ENCODE results near the gene C9orf85.

The C9orf85 gene

GRCh38 chr9:71916834-71917534 lies 5.5 kb downstream of the C9orf85 start:
- Histone ChIP-seq H3K27me3 (ENCODE audit: low read depth) (no peaks in the 10 kb centered on the region), H3K4me1 (peaks cover 18% of the 10 kb centered on the region), H3K4me3 (no peak overlapping the region), H3K9me3 (no peaks in the 10 kb centered on the region), H3K36me3 (replicated peaks) (no peaks in the 10 kb centered on the region)
- DNase-seq (ENCODE audit: low spot score in 2 of 2) = no peak
- in situ Hi-C loops (cut with MboI; ENCODE audit: low sequenced_read_pairs) = no loop called here

GRCh38 chr9:71918419-71918818 lies 7.0 kb downstream of the C9orf85 start:
- in situ Hi-C loops (cut with MboI; ENCODE audit: low sequenced_read_pairs) = no loop called here
- H3K4me1 ChIP-seq = peaks cover 15% of the 10 kb centered on the region
- DNase-seq (ENCODE audit: low spot score in 2 of 2) = no peak

DNA sequence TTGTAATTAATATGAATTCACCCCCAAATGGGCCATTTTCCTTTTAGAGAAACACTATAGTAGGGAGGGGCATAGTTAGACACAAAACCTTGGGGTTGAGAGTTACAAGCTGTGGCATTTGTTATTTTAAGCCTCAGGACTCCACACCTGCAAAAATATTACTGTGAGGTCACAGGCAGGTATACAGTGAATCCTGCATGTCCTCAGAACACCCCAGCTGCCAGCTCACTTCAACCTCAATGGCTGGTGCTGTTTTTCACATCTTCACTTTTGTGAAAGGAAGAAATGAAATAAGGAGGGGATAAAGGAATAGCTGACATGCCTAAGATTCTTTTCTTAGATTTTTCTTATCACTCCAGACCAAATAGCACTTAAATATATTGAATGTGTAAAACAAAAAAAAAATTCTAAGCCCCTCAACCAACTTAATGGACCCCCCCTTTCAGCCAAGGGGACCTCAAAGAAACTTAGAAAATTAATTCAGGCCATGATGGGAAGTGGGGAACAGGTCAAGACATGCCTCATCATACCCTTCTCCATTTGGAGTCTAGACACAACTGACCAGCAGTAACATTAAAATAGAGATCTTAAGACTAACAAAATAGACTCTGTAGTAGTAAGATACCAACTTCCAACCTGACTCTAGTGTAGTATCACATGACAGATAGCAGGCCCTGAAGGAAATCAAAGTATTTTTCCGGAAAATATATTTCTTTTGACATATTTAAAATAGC lies 9.2 kb downstream of the C9orf85 start:
- H3K9me3 ChIP-seq = no peaks in the 10 kb centered on the region
- no peaks in the 10 kb centered on the region for H3K27me3 ChIP-seq (ENCODE audit: low read depth)
- DNase-seq (ENCODE audit: low spot score in 2 of 2) = peak in 1 of 2 experiments; percentile 11
- H3K36me3 ChIP-seq (replicated peaks) = no peaks in the 10 kb centered on the region
- peaks cover 15% of the 10 kb centered on the region for H3K4me1 ChIP-seq
- H3K4me3 ChIP-seq = no peak overlapping the region
- in situ Hi-C loops (cut with MboI; ENCODE audit: low sequenced_read_pairs) = no loop called here

More at GRCh38 chr9:71918419-71918818, 7.0 kb downstream of the C9orf85 start:
- no peak overlapping the region for H3K4me3 ChIP-seq
- H3K36me3 ChIP-seq (replicated peaks) = no peaks in the 10 kb centered on the region
- no peaks in the 10 kb centered on the region for H3K27me3 ChIP-seq (ENCODE audit: low read depth)
- H3K9me3 ChIP-seq = no peaks in the 10 kb centered on the region

- in situ Hi-C loops (cut with MboI; ENCODE audit: low sequenced_read_pairs) = no loop called here
- DNase-seq (ENCODE audit: low spot score in 2 of 2) = peak; percentile 14 to 63
- Histone ChIP-seq H3K4me1 (peaks cover 15% of the 10 kb centered on the region), H3K36me3 (replicated peaks) (no peaks in the 10 kb centered on the region), H3K9me3 (no peaks in the 10 kb centered on the region), H3K27me3 (ENCODE audit: low read depth) (no peaks in the 10 kb centered on the region), H3K4me3 (no peak overlapping the region)
These were observed 9.9 kb downstream of the C9orf85 start for GRCh38 chr9:71921190-71921814.

DNA sequence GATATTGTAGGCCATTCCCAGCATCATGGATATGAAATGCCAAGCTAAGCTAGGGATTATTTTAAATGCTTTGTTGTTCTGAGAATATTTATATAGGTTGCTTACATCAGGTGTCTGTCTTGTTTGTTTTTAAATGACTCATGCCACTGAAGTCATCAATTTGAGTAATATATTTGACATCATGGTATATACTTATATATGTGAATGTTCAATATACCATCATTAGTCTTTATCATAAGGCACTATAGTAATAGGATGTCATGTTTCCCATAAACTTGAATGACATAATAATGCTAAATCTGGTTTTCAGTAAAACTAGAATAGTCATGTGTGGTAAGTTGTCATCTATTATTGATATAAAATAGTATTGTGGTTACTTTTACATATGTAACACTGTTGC lies 13.1 kb downstream of the C9orf85 start:
- Histone ChIP-seq H3K9me3 (no peaks in the 10 kb centered on the region), H3K36me3 (replicated peaks) (no peaks in the 10 kb centered on the region), H3K4me3 (no peak overlapping the region), H3K4me1 (peaks cover 15% of the 10 kb centered on the region), H3K27me3 (ENCODE audit: low read depth) (no peaks in the 10 kb centered on the region)
- in situ Hi-C loops (cut with MboI; ENCODE audit: low sequenced_read_pairs) = no loop called here
- no peak for DNase-seq (ENCODE audit: low spot score in 2 of 2)

DNA sequence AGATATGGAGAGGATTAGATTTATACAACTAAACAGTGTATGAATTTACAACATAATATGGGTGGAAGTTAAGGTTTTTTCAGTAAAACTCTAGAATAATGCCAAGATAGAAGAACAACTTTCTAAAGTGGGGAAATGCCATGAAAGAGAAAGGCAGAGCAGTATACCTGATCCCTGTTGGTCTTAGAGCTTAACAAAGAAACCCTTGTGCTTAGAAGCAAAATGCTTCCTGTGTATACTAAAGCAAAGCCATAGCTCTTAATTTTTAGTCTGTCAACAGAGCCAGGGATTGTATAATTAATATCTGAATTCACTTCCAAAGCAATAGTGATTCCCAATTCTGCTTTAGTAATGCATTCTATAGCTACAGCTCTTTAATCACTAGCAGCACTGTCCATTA lies 14.4 kb downstream of the C9orf85 start:
- no peaks in the 10 kb centered on the region for H3K27me3 ChIP-seq (ENCODE audit: low read depth)
- in situ Hi-C loops (cut with MboI; ENCODE audit: low sequenced_read_pairs) = no loop called here
- H3K4me3 ChIP-seq = no peak overlapping the region
- DNase-seq (ENCODE audit: low spot score in 2 of 2) = no peak
- no peaks in the 10 kb centered on the region for H3K9me3 ChIP-seq
- H3K4me1 ChIP-seq = peaks cover 7% of the 10 kb centered on the region
- H3K36me3 ChIP-seq (replicated peaks) = no peaks in the 10 kb centered on the region

DNA sequence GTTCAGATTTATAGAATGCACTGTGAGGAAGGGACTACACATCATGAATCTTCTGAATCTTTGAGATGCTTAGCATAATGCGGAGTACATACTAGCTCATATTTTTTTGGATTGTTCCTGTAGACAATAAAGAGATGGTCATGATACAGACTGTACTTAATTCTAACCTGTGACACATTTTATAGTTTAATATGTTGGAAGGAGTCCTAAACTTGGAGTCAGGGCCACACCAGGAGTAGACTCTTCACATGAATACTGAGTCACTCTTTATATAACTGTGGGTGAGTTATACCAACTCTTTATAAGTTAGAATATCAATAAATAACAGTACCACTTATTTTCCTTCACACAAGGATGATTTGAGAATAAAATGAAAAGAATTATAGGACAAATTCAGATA lies 16.9 kb downstream of the C9orf85 start:
- H3K4me1 ChIP-seq = no peaks in the 10 kb centered on the region
- no peak for DNase-seq (ENCODE audit: low spot score in 2 of 2)
- H3K4me3 ChIP-seq = no peak overlapping the region

GRCh38 chr9:71928806-71929205 lies 17.4 kb downstream of the C9orf85 start:
- in situ Hi-C loops (cut with MboI; ENCODE audit: low sequenced_read_pairs) = no loop called here
- no peak for DNase-seq (ENCODE audit: low spot score in 2 of 2)
- Histone ChIP-seq H3K4me1 (no peaks in the 10 kb centered on the region), H3K27me3 (ENCODE audit: low read depth) (no peaks in the 10 kb centered on the region), H3K4me3 (no peak overlapping the region), H3K9me3 (no peaks in the 10 kb centered on the region), H3K36me3 (replicated peaks) (no peaks in the 10 kb centered on the region)

More for the DNA sequence above, 16.9 kb downstream of the C9orf85 start:
- Histone ChIP-seq H3K36me3 (replicated peaks) (no peaks in the 10 kb centered on the region), H3K9me3 (no peaks in the 10 kb centered on the region), H3K27me3 (ENCODE audit: low read depth) (no peaks in the 10 kb centered on the region)
- in situ Hi-C loops (cut with MboI; ENCODE audit: low sequenced_read_pairs) = no loop called here

DNA sequence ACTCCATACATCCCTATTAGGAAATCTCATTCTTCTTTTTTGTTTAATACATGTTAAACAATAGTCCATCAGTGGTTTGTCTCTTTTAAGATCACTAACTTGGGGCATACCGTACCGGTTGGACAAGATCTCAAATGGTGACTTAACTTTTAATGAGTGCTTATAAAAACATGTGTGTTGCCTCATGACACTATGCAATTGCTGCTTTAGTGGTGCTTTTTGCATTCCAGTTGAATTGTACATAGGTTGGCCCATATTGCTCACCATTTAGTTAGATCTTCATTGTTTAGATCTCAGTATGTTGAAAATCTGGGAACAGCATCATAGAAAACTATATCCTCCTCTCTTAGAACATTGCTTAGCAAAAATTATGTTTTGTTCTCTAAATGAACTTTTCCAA lies 17.8 kb downstream of the C9orf85 start:
- Histone ChIP-seq H3K4me1 (no peaks in the 10 kb centered on the region), H3K4me3 (no peak overlapping the region), H3K36me3 (replicated peaks) (no peaks in the 10 kb centered on the region), H3K9me3 (no peaks in the 10 kb centered on the region), H3K27me3 (ENCODE audit: low read depth) (no peaks in the 10 kb centered on the region)
- in situ Hi-C loops (cut with MboI; ENCODE audit: low sequenced_read_pairs) = no loop called here
- no peak for DNase-seq (ENCODE audit: low spot score in 2 of 2)

DNA sequence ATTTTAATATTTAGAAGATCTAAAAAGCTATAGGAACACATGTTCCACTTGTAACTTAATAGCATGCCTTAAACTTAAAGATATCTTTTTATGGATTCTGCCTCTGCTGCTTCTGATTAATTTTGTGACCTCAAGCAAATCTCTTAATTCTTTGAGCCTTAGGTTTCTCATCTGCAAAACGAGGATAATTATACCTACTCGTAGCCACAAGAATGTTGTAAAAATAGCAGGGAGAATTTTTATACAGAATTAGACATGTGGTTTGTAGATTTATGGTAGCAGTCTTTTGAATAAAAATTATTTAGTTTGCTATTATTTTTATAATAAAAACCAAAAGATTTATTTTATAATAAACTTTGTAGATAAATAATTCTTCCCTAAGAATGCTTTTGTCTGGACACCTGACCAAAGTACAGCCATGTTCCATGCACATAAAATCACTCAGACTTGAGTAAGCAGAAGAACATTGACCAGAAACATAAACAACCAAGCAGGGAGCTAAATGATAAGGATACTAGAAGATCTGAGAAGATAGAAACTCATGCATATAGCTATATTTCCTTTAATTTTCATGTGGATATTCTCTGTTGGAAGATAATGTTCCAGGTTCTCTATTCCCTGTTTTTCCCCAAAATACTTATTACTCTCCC lies 18.5 kb downstream of the C9orf85 start:
- H3K9me3 ChIP-seq = no peaks in the 10 kb centered on the region
- no peaks in the 10 kb centered on the region for H3K4me1 ChIP-seq
- no peaks in the 10 kb centered on the region for H3K27me3 ChIP-seq (ENCODE audit: low read depth)
- in situ Hi-C loops (cut with MboI; ENCODE audit: low sequenced_read_pairs) = no loop called here
- H3K36me3 ChIP-seq (replicated peaks) = no peaks in the 10 kb centered on the region
- H3K4me3 ChIP-seq = no peak overlapping the region
- no peak for DNase-seq (ENCODE audit: low spot score in 2 of 2)

DNA sequence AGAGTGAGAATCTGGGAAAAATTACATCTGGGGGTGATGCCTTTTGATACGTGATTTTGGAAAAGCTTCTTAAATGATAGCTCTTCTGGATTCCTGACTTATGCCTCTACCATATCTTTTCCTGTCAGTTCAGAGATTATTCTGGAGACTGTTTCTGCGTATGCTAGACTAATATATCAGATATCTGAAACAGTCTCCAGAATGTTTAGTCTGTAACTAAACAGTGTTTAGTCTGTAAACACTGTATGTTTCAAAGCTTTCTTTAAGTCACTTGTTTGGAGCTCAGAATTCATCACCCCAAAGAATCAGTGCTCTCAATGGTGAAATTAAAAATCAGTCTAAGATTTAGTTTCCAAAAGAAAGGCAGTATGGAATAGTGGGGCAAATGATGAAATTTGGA lies 19.7 kb downstream of the C9orf85 start:
- Histone ChIP-seq H3K4me3 (no peak overlapping the region), H3K4me1 (no peaks in the 10 kb centered on the region), H3K36me3 (replicated peaks) (no peaks in the 10 kb centered on the region), H3K27me3 (ENCODE audit: low read depth) (no peaks in the 10 kb centered on the region), H3K9me3 (no peaks in the 10 kb centered on the region)
- in situ Hi-C loops (cut with MboI; ENCODE audit: low sequenced_read_pairs) = no loop called here
- no peak for DNase-seq (ENCODE audit: low spot score in 2 of 2)

GRCh38 chr9:71936066-71936465 lies 24.6 kb downstream of the C9orf85 start:
- no peak for DNase-seq (ENCODE audit: low spot score in 2 of 2)
- in situ Hi-C loops (cut with MboI; ENCODE audit: low sequenced_read_pairs) = no loop called here

GRCh38 chr9:71937070-71937625 lies 25.7 kb downstream of the C9orf85 start:
- Histone ChIP-seq H3K27me3 (ENCODE audit: low read depth) (no peaks in the 10 kb centered on the region), H3K4me3 (no peak overlapping the region), H3K36me3 (replicated peaks) (no peaks in the 10 kb centered on the region), H3K9me3 (no peaks in the 10 kb centered on the region), H3K4me1 (peaks cover 6% of the 10 kb centered on the region)
- DNase-seq (ENCODE audit: low spot score in 2 of 2) = peak in 1 of 2 experiments; percentile 6
- in situ Hi-C loops (cut with MboI; ENCODE audit: low sequenced_read_pairs) = no loop called here

More at GRCh38 chr9:71936066-71936465, 24.6 kb downstream of the C9orf85 start:
- Histone ChIP-seq H3K36me3 (replicated peaks) (no peaks in the 10 kb centered on the region), H3K4me1 (peaks cover 2% of the 10 kb centered on the region; the same call in 1 of the 2 replicates), H3K4me3 (no peak overlapping the region), H3K9me3 (no peaks in the 10 kb centered on the region), H3K27me3 (ENCODE audit: low read depth) (no peaks in the 10 kb centered on the region)

Data from HAP-1 (cell line).